ENCODE results near the gene CASK.

GRCh38 chrX:41868392-41868977, 54.9 kb downstream of the CASK start:
- TF ChIP-seq CTCF (IDR thresholded peaks at IDR 0.05) (no peak), POLR2A (IDR thresholded peaks at IDR 0.05) (no peak)
